Measurements from ENCODE around the gene TMEM237.

Gene TMEM237

GRCh38 chr2:201639205-201639604 is 4.1 kb downstream of the TMEM237 start (continued):
- TF ChIP-seq ZNF449 (tag by site-specific recombination; IDR thresholded peaks at IDR 0.05) (no peak), HOXD13 (CRISPR knock-in tag; IDR thresholded peaks at IDR 0.05; ENCODE audit: borderline replicate concordance) (no peak), PBX3 (CRISPR knock-in tag; IDR thresholded peaks at IDR 0.05) (no peak), HIC1 (tag by site-specific recombination; IDR thresholded peaks at IDR 0.05) (no peak), ZNF335 (tag by site-specific recombination; conservative IDR thresholded peaks at IDR 0.05) (no peak)

- ChIA-PET CTCF (no interaction called here), POLR2A (no interaction called here)
- TF ChIP-seq ZFP41 (tag by site-specific recombination; IDR thresholded peaks at IDR 0.05; ENCODE audit: borderline replicate concordance) (no peak), REST (tag by site-specific recombination; IDR thresholded peaks at IDR 0.05) (no peak), ATF2 (tag by site-specific recombination; IDR thresholded peaks at IDR 0.05; ENCODE audit: low read depth) (no peak), CTCF (tag by site-specific recombination; IDR thresholded peaks at IDR 0.05) (no peak), ZNF521 (tag by site-specific recombination; IDR thresholded peaks at IDR 0.05) (no peak), ZNF157 (tag by site-specific recombination; IDR thresholded peaks at IDR 0.05) (no peak), ZNF488 (tag by site-specific recombination; IDR thresholded peaks at IDR 0.05) (no peak), ZNF169 (tag by site-specific recombination; IDR thresholded peaks at IDR 0.05) (no peak)
- peaks cover 20 to 57% of the 10 kb centered on the region in 2 experiments for H3K36me3 ChIP-seq (ENCODE audit: control insufficient read depth in 2 of 2, insufficient read depth in 1 of 2, low read length in 2 of 2)
- no peak overlapping the region for H3K4me3 ChIP-seq (ENCODE audit: low read depth, low read length)
- no peak overlapping the region for H3K27ac ChIP-seq (ENCODE audit: extremely low read depth, low read depth, low read length)
- no peaks in the 10 kb centered on the region for H3K4me1 ChIP-seq (ENCODE audit: control insufficient read depth, insufficient read depth, low read length)
- H3K9me3 ChIP-seq (ENCODE audit: control insufficient read depth, insufficient read depth, low read depth, low read length) = no peaks in the 10 kb centered on the region
These were observed 5.0 kb downstream of the TMEM237 start for GRCh38 chr2:201638326-201638725.

Data from HEK293 (cell line).